HG03521 (cell line): Measurements from ENCODE around the gene AMIGO3.
"Not testable (repeated sequence)": the region's sequence is repeated elsewhere in the genome, so short reads cannot be mapped to it uniquely, and the experiment has no call there.

Source experiments
- ATAC-seq: cut with Tn5 transposase; IDR thresholded peaks from one replicate; pipeline ENCODE4 v1.9.1; 2021; ENCODE audit warnings: mild to moderate bottlenecking, moderate library complexity; ENCODE audit not compliant: unreplicated experiment

The AMIGO3 gene

DNA sequence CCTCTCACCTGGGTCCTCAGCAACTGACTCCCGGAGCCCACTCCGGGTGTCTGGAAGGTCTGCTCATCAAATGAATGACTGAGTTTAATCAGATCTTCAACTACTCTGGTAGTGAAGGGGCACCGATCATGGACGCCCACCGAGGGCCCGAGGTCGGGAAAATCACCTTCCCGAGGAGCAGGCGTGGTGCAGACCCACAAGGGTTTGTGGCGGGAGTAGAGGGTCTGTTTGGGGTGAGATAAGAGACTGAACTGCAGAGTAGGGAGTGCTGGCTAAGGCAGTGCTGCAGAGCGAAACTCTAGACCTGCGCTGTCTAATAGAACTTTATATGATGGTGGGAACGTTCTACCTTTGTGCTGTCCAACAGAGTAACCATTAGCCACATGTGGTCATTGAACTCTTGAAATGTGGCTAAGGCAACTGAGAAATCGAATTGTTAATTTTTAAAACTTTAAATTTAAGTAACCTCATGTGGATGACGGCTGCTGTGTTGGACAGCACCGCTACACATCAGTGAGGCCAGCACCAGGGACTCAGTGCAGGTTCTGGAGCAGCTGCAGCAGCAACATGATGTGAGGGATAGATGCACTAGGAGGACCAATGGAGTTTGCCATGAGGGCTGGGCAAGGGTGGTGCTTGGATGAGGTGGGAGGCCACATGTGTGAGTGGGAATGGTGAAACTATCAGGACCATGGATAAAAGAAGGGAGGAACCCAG is 29.4 kb downstream of the AMIGO3 start:
- ATAC-seq, result not testable (repeated sequence)

DNA sequence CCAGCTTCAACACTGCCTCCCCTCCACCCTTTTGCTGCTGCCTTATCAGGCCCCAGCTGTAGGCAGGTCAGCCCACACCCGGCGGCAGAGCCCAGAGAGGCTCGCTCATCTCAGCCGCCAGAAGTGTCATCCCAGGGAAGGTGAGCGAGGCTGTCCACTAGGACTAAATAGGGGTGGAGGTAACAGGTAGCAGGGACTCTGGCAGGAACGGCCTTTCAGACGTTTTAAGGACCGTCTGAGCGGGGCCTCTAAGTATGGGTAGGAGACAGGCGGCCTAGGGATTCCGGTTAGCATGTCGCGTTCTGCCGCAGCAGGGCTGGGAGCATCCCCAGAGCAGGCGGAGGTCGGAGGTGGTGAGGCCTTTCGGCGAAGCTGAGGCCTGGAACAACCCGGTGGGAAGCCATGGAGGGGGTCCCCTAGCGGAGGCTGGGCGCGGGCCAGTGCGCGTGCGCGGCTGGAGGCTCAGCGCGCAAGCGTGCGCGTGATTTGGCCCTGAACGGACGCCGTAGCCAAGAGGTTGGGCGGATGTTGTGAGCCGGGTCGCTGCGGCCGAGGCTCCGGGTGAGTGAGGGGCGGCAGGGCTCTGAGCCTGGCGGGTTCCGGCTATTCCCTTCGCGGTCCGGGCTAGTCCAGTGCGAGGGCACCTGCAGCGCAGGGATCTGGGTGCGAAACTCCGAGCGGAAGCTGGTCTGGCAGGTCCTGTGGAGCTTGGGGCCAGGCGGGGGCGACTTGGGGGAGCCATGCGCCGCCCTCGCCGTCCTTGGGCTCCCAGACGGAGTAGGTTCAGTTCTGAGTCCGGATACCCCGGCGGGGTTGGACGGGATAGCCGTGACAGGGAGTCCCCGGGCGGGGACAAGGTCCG is 30.2 kb downstream of the AMIGO3 start, which contains the start of the genes MST1 and RNF123:
Gene MST1, minus strand, starts transcription at position 429 of the 862 bp plus-strand sequence. CDS start 783 bp downstream, outside the sequence.
Gene RNF123, plus strand, starts transcription at position 512 of the 862 bp plus-strand sequence. CDS start 1,609 bp downstream, outside the sequence.
- peak; percentile 66 for ATAC-seq

DNA sequence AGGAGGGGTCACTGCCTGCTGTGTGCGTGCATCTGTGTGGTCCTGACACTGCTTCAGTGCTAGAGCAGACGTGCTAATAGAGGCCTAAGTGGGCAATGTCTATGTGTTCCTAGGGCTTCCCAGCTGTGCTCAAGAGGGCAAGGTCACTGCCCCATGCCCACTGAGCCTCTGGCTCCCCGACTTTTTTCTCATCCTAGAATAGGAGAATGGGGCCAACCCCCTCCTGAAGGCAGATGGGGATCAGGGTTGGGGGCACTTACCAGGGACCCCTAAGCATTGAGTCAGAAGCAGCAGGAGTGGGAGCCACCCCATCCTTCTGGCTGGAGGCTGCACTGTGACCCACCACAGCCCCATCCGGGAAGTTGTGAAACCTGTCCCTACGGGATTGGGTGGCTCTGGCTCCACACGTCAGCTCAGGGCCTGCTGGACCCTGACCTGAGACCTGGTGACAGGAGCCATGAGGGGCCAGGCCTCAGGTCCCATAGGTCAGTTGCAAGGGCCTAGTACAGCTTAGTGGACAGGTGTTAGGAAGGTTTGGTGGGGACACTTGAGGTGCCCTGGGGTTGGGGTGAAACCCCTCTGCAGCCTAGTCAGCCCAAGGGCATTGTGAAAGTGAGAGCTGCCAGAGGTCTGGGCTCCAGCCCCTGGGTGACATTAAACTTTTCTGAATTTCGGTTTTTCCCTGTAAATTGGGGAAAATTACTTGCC is 31.0 kb downstream of the AMIGO3 start:
- not testable (repeated sequence) for ATAC-seq

DNA sequence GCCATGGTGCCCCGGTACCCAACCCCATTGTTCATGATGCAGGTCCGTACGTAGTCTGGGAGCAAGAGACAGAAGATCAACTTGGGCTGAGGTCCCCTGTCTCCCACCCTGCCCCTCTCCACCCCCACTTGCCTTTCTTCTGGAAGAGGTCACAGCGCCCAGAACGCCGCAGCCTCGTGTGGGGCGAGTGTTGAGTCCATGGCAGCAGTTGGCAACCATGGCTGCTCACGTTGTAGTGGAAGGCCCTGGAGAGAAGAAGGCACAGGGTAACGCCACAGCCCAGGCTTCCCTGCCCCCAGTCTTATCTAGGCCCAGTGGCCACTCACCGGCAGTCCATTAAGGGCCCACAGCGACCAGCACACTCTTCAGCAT is 32.1 kb downstream of the AMIGO3 start:
- ATAC-seq, result not testable (repeated sequence)

DNA sequence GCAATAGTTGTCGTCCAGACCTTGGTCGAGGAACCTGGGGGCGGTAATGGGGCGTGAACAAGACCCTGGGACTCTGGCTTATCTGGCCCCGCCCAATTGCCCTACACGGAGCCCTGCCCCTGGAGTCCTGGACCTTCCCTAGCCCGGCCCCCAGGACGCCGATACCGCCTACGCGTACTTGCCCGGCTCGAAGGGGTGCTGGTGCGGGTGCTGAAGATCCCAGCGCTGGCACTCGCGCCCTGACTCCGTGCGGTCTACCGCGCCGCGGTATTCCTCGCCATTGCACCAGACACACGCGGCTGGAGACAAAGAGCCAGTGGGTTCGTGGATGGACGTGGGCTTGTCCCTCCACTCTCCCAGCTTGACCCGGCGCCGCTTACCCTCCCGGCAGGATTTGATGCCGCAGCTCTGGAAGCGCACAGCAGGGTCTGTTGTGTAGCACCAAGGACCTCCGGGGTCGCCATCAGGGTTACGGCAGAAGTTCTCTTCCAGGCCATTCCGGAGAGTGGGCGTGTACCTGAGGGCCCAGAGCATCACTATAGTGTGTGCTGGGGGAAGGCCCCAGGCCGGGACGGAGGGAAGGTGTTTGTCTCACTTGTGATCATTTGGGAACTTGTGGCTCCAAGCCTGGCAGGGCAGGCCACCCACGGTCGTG is 32.6 kb downstream of the AMIGO3 start:
- not testable (repeated sequence) for ATAC-seq

DNA sequence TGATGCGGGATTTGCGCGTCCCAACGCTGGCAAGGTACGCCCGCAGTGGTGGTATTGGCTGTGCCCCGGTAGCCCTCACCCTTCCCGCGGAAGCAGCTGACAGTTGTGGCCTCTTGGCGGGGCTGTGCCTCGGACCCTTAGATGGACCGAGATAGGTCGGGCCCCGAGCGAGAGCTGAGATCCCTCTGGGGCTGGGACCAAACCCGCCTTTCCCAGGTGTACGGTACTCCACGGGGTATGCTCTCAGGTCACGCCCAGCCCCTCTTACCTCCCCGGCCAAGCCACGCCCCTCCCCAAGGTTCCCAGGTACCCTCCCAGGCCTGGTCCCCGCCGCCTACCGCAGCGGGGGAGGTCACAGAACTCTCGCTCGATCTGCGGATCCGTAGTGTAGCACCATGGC is 33.1 kb downstream of the AMIGO3 start:
- ATAC-seq, result not testable (repeated sequence)

DNA sequence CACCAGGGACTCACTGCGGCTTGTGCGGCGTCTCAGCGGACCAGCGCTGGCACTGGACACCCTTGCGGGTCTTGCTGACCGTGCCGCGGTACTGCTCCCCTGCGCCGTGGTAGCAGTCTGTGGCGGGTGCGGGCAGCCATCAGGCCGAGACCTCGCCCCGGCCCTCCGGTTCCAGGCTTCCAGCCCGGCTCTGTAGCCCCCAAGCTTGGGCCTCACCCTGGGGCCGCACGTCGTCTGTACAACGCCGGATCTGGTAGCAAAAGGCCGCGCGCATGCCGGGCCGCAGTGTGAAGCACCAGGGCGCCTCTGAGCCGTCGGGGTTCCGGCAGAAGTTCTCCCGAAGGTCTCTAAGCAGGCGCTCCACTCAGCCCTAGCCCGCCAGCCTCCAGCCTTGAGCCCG is 33.6 kb downstream of the AMIGO3 start:
- ATAC-seq, result not testable (repeated sequence)

DNA sequence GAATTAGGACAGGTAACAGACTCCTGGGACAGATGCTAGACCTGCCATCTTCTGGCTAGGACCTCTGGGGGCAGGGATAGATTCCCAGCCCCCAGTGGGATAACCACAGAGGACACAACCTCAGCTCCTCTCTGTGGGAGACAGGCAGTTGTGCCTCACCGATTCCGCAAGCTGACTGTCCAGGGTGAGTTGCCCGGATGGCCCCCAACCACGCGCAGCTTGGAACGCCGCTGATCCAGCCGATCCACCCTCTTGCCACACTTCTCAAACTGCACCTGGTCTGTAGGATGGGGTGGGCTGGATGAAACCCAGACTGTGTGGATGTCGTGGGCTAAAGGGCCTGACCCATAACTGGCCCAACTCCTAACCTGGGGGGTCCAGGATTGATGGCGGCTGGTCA is 34.4 kb downstream of the AMIGO3 start:
- ATAC-seq, result not testable (repeated sequence)

DNA sequence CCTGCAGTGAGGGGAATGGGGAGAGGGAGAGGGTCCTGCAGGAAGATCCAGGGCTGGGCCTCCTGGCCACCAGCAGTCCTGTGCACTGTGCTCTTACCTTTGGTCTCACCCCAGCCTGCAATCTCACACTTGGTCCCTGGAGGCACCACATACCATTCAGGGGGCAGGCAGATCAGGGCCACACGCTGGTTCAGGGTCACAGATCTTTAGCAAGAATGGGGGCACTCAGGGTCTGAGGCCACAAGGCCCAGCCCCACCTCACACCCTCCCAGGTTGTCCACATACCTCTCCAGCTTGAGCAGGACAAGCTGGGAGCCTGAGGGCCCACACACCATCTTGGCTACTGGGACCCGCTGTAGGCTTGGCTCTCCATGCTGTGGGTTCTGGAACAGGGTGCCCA is 35.0 kb downstream of the AMIGO3 start:
- not testable (repeated sequence) for ATAC-seq

DNA sequence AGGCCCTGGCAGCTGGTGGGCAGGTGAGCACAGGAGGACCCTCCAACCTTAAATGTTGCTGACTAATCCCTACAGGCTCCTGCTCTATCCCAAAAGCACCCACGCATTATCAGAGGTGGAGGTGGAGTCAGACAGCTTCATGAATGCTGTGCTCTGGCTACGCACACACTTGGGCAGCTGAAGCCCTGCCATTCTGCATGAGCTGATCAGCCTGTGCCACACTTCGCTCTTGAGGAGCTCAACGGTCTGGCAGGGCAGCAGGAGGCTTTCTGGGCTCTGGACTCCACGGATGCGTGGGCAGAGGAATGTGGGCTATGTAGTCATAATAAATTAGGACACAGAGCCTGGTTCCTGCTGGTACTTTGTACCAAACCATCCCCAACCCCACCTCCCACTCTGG is 36.3 kb downstream of the AMIGO3 start:
- ATAC-seq, result no peak

DNA sequence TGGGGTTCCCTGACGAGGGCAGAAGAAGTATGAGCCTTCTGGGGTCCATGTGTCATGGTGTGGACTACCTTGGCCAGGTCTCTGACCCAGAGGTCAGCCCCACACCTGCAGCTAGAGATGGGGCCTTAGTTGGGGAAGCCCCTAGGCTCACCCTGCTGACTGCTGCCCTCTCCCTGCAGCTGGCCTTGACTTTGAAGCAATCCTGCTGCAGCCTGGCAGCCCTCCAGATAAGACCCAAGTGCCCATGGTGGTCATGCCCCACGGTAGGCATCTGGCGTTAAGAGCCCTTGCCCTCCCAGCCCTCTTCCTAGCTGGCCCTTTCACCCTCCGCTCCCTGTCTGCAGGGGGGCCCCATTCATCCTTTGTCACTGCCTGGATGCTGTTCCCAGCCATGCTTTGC is 37.9 kb downstream of the AMIGO3 start:
- ATAC-seq, result no peak

DNA sequence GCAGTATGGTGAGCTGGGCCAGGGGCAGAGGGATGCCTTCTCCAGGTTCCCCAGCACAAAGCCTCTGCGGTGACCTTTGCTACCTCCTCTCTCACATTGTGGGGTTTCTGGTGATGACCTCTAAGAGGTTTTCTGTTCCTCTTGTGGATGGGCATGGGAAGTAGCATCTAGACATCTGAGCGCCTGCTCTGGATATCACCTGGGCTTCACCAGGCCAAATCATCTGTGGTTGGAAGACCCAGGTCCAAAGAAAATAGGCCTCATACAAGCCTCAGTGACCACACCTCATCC is 38.3 kb downstream of the AMIGO3 start:
- no peak for ATAC-seq

DNA sequence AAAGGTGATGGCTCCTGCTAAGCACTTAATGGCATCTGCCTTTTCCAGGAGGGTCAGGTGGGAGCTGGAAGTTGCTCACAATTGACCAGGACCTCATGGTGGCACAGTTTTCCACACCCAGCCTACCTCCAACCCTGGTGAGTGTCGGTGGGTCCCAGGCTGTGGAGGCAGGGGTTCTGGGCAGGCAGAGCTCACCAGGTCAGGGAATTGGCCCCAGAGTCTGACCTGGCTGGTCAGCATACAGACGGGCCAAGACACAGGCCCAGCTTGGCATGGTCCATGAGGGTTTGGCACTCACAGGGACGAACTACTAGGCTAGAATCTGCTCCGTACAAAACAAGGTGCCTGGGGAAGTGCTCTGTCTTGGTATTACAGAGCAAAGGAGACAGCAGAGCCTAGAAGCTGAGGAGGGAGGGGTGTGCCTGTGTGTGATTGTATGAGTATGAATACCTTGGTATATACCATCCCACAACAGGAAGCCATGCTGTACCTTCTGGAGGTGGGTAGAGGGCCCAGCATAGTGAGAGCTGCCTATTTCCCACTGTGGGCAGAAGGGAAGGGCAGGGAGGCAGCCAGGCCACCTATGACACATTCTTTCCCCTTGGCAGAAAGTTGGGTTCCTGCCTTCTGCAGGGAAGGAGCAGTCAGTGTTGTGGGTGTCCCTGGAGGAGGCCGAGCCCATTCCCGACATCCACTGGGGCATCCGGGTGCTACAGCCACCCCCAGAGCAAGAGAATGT is 38.8 kb downstream of the AMIGO3 start:
- ATAC-seq, result no peak

DNA sequence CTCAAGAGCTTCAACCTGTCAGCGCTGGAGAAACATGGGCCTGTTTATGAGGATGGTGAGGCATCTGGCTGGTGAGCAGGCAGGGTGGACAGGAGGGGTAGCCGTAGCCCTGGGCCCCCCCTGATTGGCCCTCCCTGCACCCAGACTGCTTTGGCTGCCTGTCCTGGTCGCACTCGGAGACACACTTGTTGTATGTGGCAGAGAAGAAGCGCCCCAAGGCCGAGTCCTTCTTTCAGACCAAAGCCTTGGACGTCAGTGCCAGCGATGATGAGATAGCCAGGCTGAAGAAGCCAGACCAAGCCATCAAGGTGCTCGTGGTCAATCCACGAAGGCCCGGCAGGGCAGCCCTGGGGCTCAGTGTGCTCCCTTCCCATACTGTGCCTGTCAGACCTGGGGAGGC is 43.6 kb downstream of the AMIGO3 start:
- no peak for ATAC-seq

DNA sequence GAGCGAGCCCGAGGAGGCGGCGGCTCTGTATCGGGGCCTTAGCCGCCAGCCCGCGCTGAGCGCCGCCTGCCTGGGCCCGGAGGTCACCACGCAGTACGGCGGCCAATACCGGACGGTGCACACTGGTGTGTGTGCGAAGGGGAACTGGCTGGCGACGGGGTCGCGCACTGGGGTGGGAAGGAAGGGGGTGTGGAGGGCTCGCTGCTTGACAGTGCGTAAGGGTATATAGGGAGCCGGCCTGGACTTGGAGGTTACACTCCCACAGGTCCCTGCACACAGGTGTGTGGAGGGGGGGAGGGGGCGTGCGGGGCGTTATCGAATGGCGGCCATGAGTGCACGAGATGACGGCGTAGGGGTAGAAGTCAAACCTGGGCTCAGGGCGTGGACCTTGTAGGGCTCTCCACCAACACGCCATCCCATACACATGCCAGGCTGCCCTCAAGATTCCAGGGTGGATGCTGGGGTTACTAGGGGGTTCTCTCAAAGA is 44.9 kb downstream of the AMIGO3 start:
- ATAC-seq, result peak; percentile 10

DNA sequence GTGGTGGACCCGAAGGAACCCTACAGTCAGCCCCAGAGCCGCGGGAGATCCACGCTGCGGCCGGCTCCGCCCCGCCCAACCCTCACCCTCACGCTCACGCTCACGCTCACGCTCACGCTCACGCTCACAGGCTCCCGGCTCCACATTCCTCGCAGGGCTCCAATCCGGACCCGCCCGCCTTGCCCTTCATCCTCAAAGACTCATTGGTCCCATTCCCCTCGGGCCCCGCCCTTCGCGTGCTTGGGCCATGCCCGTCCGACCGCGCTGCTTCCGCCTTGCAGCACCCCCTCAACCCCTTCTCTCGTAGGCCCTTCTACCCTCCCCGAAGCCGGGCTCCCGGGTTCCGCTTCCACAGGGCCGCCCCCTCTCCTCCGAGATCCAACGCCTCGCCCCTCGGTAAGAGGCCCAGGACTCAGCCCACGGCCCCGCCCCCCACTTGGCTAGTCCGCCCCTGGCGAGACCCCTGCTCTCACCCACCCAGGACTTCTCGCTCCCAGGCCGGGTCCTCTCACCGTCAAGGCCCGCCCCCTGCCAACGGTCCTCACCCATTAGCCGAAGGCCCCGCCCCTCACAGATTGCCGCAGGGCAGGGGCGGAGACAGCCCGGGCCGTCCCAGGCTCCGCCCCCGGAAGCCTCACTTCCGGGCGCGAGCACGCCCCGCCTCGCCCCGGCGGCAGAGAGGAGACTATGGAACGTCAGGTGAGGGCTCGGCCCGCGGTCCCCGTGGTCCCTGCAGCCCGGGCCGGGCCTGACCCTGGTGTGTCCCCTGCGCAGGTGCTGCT is 45.6 kb downstream of the AMIGO3 start, which contains the start of gene APEH:
Gene APEH, plus strand, starts transcription at position 637 of the 782 bp plus-strand sequence. Its CDS starts 51 bp downstream, at position 688.
- ATAC-seq, result peak; percentile 68

DNA sequence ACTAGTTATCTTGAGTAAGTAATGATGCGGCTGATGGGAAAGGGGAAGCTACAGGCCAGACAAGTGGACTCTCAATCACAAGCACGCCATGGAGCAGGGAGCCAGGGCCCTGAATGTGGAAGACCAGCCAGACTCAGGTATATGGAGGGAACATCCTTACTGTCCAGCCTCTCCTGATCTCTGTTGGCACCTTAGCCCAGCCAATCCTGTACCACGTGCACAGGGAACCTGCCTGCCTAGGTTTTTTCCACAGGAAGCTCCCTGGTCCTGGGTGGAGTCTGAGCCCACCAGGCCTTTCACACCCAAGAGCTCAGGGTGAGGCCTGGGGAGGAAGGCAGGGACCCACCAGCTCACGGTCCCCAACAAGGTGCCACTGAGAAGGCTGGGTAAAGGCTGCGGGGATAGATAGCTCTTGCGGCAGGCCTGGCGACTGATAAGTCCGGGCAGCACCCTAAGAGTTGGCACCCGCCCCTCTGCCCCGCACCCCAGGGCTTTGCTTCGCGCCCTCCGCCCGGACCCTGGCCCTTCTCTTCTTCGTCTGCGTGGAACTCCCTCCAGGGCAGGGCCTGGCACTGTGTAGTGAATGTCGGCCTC is 46.3 kb downstream of the AMIGO3 start:
- no peak for ATAC-seq
